ENCODE results near the gene WTAP.
"Not testable (repeated sequence)": the region's sequence is repeated elsewhere in the genome, so short reads cannot be mapped to it uniquely, and the experiment has no call there.

WTAP gene

GRCh38 chr6:159729598-159730331 is 2.5 kb downstream of the WTAP start:
- FAIRE-seq: peak; percentile 3

GRCh38 chr6:159730332-159730676 is 3.0 kb downstream of the WTAP start:
- FAIRE-seq: no peak

DNA sequence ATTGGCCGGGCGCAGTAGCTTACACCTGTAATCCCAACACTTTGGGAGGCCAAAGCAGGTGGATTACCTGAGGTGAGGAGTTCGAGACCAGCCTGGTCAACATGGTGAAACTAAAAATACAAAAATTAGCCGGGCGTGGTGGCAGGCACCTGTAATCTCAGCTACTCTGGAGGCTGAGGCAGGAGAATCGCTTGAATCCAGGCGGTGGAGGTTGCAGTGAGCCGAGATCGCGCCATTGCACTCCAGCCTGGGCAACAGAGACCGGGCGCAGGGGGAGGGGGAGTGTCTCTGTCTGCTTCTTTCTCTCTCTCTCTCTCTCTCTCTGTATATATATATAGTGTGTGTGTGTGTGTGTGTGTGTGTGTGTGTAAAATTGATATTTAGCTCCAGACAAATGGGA is 5.2 kb downstream of the WTAP start:
- FAIRE-seq: not testable (repeated sequence)

GRCh38 chr6:159733395-159733794 is 6.1 kb downstream of the WTAP start:
- not testable (repeated sequence) for FAIRE-seq

DNA sequence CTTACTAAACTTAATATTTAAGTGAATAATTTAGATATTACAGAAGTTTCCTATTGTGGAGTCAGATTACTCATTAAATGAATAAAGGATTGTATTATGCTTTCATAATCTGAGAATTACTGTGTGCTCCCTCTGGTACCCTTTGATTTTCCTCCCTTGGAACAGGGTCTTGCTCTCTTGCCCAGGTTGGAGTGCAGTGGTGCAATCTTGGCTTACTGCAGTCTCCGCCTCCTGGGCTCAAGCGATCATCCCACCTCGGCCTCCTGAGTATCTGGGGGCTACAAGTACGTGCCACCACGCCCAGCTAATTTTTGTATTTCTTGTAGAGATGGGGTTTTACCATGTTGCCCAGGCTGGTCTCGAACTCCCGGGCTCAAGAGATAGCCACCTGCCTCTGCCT is 9.6 kb downstream of the WTAP start:
- no peak for FAIRE-seq

DNA sequence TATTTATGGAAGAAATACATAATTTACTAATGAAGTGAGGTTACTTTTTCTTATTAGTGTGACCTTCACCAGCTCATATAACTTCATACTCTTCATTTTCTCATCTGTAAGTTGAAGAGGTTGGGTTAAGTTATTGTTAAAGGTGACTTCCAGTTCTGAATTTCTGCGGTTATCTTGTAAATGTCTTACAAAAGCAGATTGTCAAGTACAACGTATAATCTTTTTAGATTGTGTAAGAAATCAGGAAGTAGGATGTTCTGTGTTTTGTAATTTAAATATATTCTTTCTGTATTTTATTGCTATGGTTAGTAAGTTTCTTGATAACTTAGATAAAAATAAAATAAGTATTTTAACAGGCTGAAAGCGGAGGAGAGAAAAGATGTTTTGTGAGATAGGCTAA is 12.0 kb downstream of the WTAP start:
- FAIRE-seq: no peak

DNA sequence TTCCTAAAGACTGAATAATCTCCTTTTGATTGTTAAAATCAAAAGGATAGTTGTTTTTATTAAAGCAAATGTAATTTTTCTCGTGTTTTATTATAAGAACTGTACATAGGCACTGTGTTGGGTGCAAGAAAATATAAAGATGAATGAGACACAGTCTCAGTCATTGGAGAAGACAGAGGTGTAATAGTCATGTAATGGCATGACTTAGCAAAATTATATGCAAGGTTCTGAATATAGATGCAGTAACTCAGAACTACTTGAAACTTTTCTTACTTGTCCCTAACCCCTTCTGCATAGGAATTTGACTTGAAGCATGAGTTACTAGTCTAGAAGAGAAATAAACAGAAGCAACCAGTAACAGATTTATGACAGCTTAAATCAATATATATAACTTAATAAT is 14.9 kb downstream of the WTAP start:
- no peak for FAIRE-seq

GRCh38 chr6:159745081-159745480 is 17.8 kb downstream of the WTAP start:
- no peak for FAIRE-seq

GRCh38 chr6:159746759-159747158 is 19.5 kb downstream of the WTAP start:
- no peak for FAIRE-seq

DNA sequence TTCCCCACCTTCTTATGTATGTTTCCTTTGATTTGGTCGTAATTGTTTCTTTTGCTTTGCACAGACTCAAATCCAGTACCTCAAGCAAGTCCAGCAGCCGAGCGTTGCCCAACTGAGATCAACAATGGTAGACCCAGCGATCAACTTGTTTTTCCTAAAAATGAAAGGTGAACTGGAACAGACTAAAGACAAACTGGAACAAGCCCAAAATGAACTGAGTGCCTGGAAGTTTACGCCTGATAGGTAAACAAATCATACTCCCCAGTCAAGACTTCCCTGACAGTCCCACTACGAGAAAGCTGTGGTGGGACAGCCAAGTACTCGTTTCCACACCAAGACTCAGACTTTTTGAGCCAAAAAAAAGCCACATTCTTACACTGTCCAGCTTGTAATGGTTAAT is 20.8 kb downstream of the WTAP start:
- not testable (repeated sequence) for FAIRE-seq

- no peak for FAIRE-seq
These were observed 24.1 kb downstream of the WTAP start for GRCh38 chr6:159751448-159751847.

DNA sequence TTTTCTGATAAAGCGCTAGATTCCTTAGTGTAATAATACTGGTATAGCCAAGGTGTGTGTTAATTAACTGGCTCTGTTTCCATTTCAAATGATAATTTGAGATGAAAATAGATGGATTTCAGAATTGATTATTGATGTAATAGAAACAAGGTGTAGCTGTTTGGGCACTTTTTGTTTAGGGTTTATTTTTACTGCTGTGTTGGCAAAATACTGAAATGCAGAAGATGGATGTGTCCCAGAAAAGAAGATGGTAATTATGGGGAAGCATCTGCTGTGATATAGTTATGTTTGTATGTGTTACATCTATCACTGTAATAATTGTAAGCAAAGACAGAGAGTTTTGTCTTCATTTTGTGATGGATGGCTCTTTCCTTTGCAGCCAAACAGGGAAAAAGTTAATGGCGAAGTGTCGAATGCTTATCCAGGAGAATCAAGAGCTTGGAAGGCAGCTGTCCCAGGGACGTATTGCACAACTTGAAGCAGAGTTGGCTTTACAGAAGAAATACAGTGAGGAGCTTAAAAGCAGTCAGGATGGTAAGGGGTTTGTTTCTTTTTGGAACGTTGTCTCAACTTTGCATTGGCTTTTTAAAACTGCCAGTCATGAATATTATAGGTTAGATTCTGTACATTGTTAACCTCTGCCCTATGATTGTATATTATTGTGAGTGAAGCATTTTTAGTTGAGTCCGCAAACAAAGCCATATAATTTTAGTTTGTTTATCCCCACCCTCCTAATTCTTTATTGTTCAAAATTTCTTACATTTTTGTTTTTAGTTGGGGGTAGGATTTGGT is 26.0 kb downstream of the WTAP start:
- FAIRE-seq: no peak

DNA sequence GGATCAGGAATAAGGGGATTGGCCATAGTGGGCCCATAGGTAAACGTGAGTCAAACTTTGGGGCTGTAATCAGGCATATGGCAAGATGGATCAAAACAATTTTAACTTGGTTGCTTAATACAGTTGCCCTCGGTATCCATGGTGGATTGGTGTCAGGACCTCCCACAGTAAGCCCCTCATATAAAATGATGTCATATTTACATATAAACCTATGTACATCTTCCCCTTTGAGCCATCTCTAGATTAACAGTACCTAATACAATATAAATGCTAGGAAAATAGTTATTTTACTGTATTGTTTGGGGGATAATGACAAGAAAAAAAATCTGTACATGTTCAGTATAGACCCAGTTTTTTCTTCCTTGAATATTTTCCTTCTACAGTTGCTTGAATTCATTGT is 27.1 kb downstream of the WTAP start:
- FAIRE-seq: no peak

DNA sequence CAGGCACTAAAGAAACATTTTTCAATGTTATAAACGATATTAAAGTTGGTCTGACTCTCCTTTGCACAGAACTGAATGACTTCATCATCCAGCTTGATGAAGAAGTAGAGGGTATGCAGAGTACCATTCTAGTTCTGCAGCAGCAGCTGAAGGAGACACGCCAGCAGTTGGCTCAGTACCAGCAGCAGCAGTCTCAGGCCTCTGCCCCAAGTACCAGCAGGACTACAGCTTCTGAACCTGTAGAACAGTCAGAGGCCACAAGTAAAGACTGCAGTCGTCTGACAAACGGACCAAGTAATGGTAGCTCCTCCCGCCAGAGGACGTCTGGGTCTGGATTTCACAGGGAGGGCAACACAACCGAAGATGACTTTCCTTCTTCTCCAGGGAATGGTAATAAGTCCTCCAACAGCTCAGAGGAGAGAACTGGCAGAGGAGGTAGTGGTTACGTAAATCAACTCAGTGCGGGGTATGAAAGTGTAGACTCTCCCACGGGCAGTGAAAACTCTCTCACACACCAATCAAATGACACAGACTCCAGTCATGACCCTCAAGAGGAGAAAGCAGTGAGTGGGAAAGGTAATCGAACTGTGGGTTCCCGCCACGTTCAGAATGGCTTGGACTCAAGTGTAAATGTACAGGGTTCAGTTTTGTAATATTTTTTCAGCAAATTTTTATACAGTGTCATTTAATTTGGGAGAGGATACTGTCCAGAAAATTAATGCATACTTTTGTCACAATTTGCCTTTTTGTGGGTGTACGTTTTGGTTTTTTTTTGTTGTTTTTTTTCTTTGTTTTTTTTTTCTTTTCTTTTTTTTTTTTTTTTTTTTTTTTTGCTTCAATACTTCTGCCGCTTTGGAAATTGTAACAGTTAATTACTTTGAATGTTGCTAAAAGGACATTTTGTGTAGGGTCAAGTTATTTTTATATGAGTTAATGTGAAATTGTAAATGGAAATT is 27.9 kb downstream of the WTAP start:
- FAIRE-seq: no peak

- no peak for FAIRE-seq
These were observed 29.2 kb downstream of the WTAP start for GRCh38 chr6:159756508-159756907.

DNA sequence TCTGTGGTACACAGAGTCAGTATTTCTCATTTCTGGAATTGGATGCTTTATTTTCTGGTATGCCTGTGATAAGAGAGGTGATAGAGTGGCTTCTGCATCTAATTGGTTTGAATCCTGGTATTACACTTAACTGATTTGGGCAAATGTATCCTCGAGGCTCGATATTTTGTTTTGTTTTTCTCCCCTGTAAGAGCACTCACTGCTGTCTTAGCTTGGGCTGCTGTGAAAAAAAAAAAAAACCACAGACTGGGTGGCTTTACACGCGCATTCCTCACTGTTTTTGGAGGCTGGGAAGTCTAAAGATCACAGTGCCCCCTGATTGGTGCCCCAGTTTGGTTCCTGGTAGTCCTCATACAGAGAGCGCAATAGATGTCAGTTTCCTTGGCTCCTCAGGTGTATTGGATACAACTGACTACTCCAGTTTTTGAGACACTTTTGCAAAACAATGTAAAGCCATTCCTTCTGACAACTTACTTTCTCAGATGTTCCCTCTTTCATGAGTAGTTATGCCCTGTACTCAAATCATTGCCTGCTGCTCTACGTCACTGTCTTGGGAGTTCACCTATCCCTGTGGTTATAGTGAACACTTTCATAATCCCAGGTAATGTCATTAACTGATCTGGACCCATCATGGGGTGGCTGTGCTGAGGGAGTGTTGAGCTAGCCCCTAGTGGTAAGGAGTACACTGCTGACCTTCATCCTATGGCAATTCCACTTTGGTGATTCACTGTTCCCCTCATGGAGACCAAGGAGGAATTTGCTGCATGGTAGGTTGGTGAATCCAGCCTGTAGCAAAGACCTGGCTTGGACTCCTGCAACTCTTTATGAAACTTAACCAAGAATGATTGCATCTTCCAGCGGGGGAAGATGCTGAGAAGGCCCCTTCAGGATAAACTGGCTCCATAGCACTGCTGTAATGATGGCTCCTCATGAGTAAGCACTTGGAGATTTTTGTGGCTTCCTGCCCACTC is 31.0 kb downstream of the WTAP start:
- FAIRE-seq: no peak

- FAIRE-seq: no peak
These were observed 32.3 kb downstream of the WTAP start for GRCh38 chr6:159759645-159760044.

GRCh38 chr6:159760602-159761057 is 33.3 kb downstream of the WTAP start:
- no peak for FAIRE-seq

DNA sequence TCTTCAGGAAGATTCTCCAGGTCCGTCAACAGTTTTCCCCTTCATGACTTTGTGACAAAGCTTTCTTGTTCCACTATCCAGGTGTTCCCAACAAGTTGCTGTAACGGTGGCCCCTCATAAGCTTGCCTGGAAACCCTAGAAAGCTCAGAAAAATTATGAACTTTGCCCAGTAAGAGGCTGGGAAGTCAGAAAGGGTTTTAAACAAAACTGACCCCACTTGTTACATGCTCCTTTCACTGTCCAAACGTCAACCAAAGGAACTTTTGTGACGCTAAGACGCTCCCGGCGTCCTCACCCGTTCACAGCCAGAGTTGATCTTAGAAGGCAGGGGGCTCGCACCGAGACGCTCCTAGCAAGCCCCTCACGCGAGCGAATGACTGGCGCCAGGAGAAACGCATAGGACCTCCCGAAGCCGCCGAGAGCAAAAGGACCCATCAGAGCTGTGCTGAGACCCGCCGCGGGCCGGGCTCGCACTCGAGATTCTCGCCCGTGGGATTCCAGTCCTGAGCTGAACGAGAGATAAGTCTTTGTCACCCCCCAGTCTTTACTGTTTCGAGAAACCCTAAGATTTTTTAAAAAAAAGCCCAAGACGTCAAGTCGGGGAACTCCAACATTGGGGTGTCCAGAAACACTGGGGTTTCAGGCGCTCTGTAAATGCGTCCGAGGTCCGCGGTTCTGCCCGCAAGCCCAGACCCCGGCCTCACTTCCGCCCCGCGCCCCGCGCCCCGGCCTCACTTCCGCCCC is 34.0 kb downstream of the WTAP start:
- FAIRE-seq: no peak

- FAIRE-seq: no peak
These were observed 34.8 kb downstream of the WTAP start, which contains the start of gene ACAT2 for GRCh38 chr6:159761873-159762680. Gene ACAT2 (plus strand): TSS chr6:159762045. CDS start chr6:159762088, 43 bp downstream.
